Measurements from ENCODE around the gene ARHGAP31. TPM values are rescaled to one million over a fixed set of nuclear protein-coding genes. Genes with fewer than 3 reads are reported as not detected.

ARHGAP31 gene
- polyA plus RNA-seq, 3 donors = 4.7 to 9.8 (median 7.6) TPM

GRCh38 chr3:119302697-119303551 lies 8.7 kb downstream of the ARHGAP31 start:
- Mint-ChIP-seq H3K27ac (peak overlapping the region; percentile 57 to 95 (median 75)), H3K36me3 (peaks cover 25 to 44% of the 10 kb centered on the region in 2 donors), H3K4me1 (peaks cover 58% of the 10 kb centered on the region), H3K4me3 (no peak overlapping the region), H3K9me3 (no peaks in the 10 kb centered on the region), H3K27me3 (ENCODE audit: low read depth in 3 of 3) (peaks cover 0 to 2% (median 0%) of the 10 kb centered on the region in 3 donors)
- peak overlapping the region in 1 of 2 donors; percentile 92 for H3K27ac ChIP-seq (ENCODE audit: low read depth in 1 of 2, low read length in 2 of 2)
- no peak overlapping the region for H3K4me2 ChIP-seq (replicated peaks; ENCODE audit: extremely low read depth, low read length, poor library complexity, severe bottlenecking)
- no peaks in the 10 kb centered on the region for H3K27me3 ChIP-seq (ENCODE audit: control insufficient read depth in 2 of 2, insufficient read depth in 2 of 2, low read length in 2 of 2)
- peaks cover 61% of the 10 kb centered on the region for H3K79me2 ChIP-seq (ENCODE audit: insufficient read depth, low read length)
- H3K4me1 ChIP-seq (ENCODE audit: control insufficient read depth in 1 of 2, insufficient read depth in 2 of 2, low read length in 2 of 2) = peaks cover 33 to 52% of the 10 kb centered on the region in 2 donors
- H3K36me3 ChIP-seq (replicated peaks in 1 of 2; ENCODE audit: control insufficient read depth in 1 of 2, insufficient read depth in 2 of 2, low read length in 2 of 2) = peaks cover 3 to 15% of the 10 kb centered on the region in 2 donors
- intact Hi-C loops (cut with micrococcal nuclease) = loop anchor here in 1 of 2 donors (5.0 kb wide), 1 partner anchor 49 kb away; no protein-coding TSS in a partner anchor
- H2AFZ ChIP-seq (ENCODE audit: insufficient read depth, low read depth, low read length, poor library complexity, severe bottlenecking) = no peak overlapping the region
- H3K4me3 ChIP-seq (replicated peaks in 1 of 3; ENCODE audit: low read depth in 2 of 3, low read length in 3 of 3) = no peak overlapping the region
- H3K9ac ChIP-seq (ENCODE audit: insufficient read depth, low read length, poor library complexity, severe bottlenecking) = no peak overlapping the region
- H3K9me3 ChIP-seq (replicated peaks in 1 of 2; ENCODE audit: control insufficient read depth in 1 of 2, insufficient read depth in 1 of 2, low read length in 2 of 2) = no peaks in the 10 kb centered on the region
- DNase-seq = peak; percentile 36 to 44 (median 37)
- TF ChIP-seq CTCF (IDR thresholded peaks at IDR 0.05) = no peak
- 52% methylated on average over 4 of the region's 7 CpGs for WGBS (ENCODE audit: insufficient coverage)
- peaks cover 60% of the 10 kb centered on the region for H4K20me1 ChIP-seq (ENCODE audit: insufficient read depth, low read length)

- Mint-ChIP-seq H3K27me3 (ENCODE audit: low read depth in 3 of 3) (peaks cover 0 to 2% (median 0%) of the 10 kb centered on the region in 3 donors), H3K9me3 (no peaks in the 10 kb centered on the region), H3K4me3 (no peak overlapping the region), H3K36me3 (peaks cover 25 to 45% of the 10 kb centered on the region in 2 donors), H3K27ac (peak overlapping the region in 3 of 7 donors; percentile 8 to 81 (median 13)), H3K4me1 (peaks cover 55% of the 10 kb centered on the region)
- Histone ChIP-seq H4K20me1 (ENCODE audit: insufficient read depth, low read length) (peaks cover 63% of the 10 kb centered on the region), H3K27ac (ENCODE audit: low read depth in 1 of 2, low read length in 2 of 2) (no peak overlapping the region), H3K4me3 (replicated peaks in 1 of 3; ENCODE audit: low read depth in 2 of 3, low read length in 3 of 3) (no peak overlapping the region), H3K36me3 (replicated peaks in 1 of 2; ENCODE audit: control insufficient read depth in 1 of 2, insufficient read depth in 2 of 2, low read length in 2 of 2) (peaks cover 0 to 16% of the 10 kb centered on the region in 2 donors), H3K27me3 (ENCODE audit: control insufficient read depth in 2 of 2, insufficient read depth in 2 of 2, low read length in 2 of 2) (no peaks in the 10 kb centered on the region), H3K79me2 (ENCODE audit: insufficient read depth, low read length) (peaks cover 59% of the 10 kb centered on the region), H3K9ac (ENCODE audit: insufficient read depth, low read length, poor library complexity, severe bottlenecking) (no peak overlapping the region), H3K9me3 (replicated peaks in 1 of 2; ENCODE audit: control insufficient read depth in 1 of 2, insufficient read depth in 1 of 2, low read length in 2 of 2) (no peaks in the 10 kb centered on the region), H3K4me2 (replicated peaks; ENCODE audit: extremely low read depth, low read length, poor library complexity, severe bottlenecking) (no peak overlapping the region), H2AFZ (ENCODE audit: insufficient read depth, low read depth, low read length, poor library complexity, severe bottlenecking) (no peak overlapping the region), H3K4me1 (ENCODE audit: control insufficient read depth in 1 of 2, insufficient read depth in 2 of 2, low read length in 2 of 2) (peaks cover 33 to 52% of the 10 kb centered on the region in 2 donors)
- TF ChIP-seq CTCF (IDR thresholded peaks at IDR 0.05) = no peak
- DNase-seq = no peak
- WGBS (ENCODE audit: insufficient coverage) = no CpG with 5 or more reads among the region's 1 CpG
- intact Hi-C loops (cut with micrococcal nuclease) = loop anchor here in 1 of 2 donors (5.0 kb wide), 1 partner anchor 48 kb away; no protein-coding TSS in a partner anchor
Observed at GRCh38 chr3:119304201-119304713, 10.1 kb downstream of the ARHGAP31 start.
